GM21529 (cell line): ENCODE data around the gene VKORC1.

Experiments
- ATAC-seq: cut with Tn5 transposase; IDR thresholded peaks from one replicate; pipeline ENCODE4 v1.9.1; 2021; ENCODE audit not compliant: unreplicated experiment

The VKORC1 gene

GRCh38 chr16:31083081-31083480 lies 11.5 kb downstream of the VKORC1 start:
- no peak for ATAC-seq

- no peak for ATAC-seq
These were observed 12.1 kb downstream of the VKORC1 start for GRCh38 chr16:31082368-31083045.

- ATAC-seq, result no peak
These were observed 12.9 kb downstream of the VKORC1 start for GRCh38 chr16:31081428-31082351.

- ATAC-seq, result no peak
These were observed 13.7 kb downstream of the VKORC1 start for GRCh38 chr16:31080756-31081419.

- no peak for ATAC-seq
These were observed 14.5 kb downstream of the VKORC1 start for GRCh38 chr16:31080035-31080629.

DNA sequence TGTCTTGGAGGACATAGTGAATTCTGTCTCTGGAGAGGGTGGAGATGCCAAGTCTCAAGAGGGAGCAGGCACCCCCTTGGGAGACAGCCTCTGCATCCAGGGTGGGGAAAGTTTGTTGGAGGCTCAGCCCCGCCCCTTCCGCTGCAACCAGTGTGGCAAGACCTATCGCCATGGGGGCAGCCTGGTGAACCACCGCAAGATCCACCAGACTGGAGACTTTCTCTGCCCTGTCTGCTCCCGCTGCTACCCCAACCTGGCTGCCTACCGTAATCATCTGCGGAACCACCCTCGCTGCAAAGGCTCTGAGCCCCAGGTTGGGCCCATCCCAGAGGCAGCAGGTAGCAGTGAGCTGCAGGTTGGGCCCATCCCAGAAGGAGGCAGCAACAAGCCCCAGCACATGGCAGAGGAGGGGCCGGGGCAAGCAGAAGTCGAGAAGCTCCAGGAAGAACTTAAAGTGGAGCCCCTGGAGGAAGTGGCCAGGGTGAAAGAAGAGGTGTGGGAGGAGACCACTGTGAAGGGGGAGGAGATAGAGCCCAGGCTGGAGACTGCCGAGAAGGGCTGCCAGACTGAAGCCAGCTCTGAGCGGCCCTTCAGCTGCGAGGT lies 15.2 kb downstream of the VKORC1 start:
- ATAC-seq, result no peak

DNA sequence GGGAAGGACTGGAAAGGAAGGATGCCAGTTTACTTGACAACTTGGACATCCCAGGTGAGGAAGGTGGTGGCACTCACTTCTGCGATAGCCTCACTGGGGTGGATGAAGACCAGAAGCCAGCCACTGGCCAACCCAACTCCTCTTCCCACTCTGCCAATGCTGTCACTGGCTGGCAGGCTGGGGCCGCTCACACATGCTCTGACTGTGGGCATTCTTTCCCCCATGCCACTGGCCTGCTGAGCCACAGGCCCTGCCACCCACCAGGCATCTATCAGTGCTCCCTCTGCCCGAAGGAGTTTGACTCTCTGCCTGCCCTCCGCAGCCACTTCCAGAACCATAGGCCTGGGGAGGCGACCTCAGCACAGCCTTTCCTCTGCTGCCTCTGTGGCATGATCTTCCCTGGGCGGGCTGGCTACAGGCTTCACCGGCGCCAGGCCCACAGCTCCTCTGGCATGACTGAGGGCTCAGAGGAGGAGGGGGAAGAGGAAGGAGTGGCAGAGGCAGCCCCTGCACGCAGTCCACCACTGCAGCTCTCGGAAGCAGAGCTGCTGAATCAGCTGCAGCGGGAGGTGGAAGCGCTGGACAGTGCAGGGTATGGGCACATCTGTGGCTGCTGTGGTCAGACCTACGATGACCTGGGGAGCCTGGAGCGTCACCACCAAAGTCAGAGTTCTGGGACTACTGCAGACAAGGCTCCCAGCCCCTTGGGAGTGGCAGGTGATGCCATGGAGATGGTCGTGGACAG lies 15.8 kb downstream of the VKORC1 start:
- no peak for ATAC-seq

DNA sequence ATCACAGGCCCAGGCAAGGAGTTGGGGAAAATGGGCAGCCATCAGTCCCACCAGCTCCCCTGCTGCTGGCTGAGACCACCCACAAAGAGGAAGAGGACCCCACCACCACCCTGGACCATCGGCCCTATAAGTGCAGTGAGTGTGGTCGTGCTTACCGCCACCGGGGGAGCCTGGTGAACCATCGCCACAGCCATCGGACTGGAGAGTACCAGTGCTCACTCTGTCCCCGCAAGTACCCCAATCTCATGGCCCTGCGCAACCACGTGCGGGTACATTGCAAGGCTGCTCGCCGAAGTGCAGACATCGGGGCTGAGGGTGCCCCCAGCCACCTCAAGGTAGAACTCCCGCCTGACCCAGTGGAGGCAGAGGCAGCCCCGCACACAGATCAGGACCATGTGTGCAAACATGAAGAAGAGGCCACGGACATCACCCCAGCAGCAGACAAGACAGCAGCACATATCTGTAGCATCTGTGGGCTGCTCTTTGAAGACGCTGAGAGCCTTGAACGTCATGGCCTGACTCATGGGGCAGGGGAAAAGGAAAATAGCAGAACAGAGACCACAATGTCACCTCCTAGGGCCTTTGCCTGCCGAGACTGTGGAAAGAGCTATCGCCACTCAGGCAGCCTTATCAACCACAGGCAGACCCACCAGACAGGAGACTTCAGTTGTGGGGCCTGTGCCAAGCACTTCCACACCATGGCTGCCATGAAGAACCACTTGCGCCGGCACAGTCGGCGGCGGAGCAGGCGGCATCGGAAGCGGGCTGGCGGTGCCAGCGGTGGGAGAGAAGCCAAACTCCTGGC lies 16.8 kb downstream of the VKORC1 start:
- ATAC-seq, result no peak

DNA sequence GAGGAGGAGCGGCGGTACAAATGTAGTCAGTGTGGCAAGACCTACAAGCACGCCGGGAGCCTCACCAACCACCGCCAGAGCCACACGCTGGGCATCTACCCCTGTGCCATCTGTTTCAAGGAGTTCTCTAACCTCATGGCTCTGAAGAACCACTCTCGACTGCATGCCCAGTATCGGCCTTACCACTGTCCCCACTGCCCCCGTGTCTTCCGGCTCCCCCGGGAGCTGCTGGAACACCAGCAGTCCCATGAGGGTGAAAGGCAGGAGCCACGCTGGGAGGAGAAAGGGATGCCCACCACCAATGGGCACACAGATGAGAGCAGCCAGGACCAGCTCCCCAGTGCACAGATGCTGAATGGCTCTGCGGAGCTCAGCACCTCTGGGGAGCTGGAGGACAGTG lies 17.6 kb downstream of the VKORC1 start:
- no peak for ATAC-seq

DNA sequence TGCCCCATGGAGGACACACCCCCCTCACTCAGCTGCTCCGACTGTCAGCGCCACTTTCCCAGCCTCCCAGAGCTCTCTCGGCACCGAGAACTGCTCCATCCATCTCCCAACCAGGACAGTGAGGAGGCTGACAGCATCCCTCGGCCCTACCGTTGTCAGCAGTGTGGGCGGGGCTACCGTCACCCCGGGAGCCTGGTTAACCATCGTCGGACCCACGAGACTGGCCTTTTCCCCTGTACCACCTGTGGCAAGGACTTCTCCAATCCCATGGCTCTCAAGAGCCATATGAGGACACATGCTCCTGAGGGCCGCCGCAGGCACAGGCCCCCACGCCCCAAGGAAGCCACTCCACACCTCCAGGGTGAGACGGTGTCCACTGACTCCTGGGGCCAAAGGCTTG lies 18.3 kb downstream of the VKORC1 start:
- no peak for ATAC-seq

DNA sequence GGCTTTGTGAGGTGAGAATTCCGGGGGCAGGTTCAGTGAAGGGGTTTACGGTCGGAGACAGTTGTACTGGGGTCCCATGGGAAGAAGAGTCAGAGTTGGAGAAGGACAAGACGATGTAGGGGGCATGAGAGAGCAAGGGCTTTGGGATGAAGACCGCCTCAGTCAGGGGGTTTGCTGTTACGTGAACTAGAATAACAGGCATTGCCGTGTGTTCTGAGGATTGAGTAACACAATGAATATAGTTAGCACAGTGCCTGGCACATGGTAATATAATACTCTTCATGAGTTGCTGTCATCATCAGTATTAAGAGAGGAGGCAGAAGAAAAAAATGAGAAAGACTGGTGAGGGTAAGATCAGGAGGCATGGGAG lies 19.8 kb downstream of the VKORC1 start:
- ATAC-seq, result no peak

GRCh38 chr16:31073970-31074813 lies 20.4 kb downstream of the VKORC1 start, which contains the start of the genes ZNF646 and ZNF668:
TSS of gene ZNF646 (plus strand) at chr16:31074422. CDS start at chr16:31076325, 1,903 bp downstream.
TSS of gene ZNF668 (minus strand) at chr16:31074240. CDS start at chr16:31064459, 9,781 bp downstream.
- ATAC-seq, result peak; percentile 67

GRCh38 chr16:31073142-31073969 lies 21.2 kb downstream of the VKORC1 start:
- ATAC-seq, result peak; percentile 48

DNA sequence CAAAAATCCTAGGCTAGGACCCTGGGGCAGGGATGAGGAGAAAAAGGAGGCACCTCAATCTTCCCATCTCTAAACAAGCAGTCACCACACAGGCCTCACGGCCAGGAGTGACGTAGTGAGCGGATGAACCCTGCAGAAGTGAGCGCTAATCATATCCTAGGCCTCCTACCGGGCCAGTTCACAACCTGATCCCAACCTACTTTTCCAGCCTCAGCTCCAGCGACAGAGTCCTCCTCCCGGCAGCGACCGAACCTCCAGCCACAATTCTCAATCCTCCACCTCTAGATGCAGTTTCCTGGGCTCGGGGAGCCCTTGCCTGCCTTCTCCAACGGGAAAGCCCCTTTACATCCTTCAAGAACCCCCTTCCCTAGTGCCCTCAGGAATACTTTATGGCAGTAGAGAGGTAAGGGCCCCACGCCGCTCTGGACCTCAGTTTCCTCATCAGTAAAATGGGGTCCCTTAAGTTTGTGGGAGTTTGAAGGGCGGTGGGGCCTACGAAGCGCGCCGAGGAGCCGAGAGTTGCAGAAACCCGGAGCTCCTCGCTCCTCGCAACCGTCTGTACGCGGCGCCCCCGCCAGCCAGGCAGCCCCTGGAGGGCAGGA lies 22.0 kb downstream of the VKORC1 start:
- no peak for ATAC-seq

- no peak for ATAC-seq
These were observed 22.7 kb downstream of the VKORC1 start for GRCh38 chr16:31071861-31072260.

GRCh38 chr16:31067342-31067741 lies 27.3 kb downstream of the VKORC1 start:
- ATAC-seq, result no peak

GRCh38 chr16:31064882-31065461 lies 29.6 kb downstream of the VKORC1 start:
- ATAC-seq, result no peak
